ENCODE data around the gene PISD.

DNA sequence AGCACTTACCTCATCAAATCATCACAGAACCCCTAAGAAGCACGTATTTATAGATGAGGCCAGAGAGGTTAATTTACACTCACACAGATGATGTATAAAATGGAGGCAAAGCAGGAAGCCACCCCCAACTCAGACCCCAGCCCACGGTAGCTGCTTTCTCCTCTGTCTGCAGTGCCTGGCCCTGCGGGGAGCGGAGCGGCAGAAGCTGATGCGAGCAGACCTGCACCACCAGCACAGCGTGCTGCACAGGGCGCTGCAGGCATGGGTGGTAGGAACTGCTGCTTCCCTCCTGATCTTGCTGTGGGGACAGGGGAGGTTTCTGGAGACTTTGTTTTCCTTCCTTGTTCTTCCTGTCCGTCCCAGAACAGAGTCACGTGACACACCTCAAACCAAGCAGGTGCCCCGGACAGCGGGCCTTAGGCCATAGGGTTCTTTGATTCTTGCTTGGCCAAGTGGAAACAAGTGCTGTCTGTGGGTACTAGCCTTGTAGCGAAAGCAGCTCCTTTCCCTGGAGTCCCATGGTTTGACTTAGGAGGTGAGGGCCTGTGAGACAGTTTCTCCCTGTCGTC lies 57.8 kb downstream of the PISD start:
- TF ChIP-seq, protein P1, sequence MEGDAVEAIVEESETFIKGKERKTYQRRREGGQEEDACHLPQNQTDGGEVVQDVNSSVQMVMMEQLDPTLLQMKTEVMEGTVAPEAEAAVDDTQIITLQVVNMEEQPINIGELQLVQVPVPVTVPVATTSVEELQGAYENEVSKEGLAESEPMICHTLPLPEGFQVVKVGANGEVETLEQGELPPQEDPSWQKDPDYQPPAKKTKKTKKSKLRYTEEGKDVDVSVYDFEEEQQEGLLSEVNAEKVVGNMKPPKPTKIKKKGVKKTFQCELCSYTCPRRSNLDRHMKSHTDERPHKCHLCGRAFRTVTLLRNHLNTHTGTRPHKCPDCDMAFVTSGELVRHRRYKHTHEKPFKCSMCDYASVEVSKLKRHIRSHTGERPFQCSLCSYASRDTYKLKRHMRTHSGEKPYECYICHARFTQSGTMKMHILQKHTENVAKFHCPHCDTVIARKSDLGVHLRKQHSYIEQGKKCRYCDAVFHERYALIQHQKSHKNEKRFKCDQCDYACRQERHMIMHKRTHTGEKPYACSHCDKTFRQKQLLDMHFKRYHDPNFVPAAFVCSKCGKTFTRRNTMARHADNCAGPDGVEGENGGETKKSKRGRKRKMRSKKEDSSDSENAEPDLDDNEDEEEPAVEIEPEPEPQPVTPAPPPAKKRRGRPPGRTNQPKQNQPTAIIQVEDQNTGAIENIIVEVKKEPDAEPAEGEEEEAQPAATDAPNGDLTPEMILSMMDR (IDR thresholded peaks at IDR 0.05), result no peak
- no peak for TF ChIP-seq POLR2A (IDR thresholded peaks at IDR 0.05)

Measured in Peyer's patch (tissue), 4 donors.